Measurements from ENCODE around the gene TSHZ3. TPM values are rescaled to one million over a fixed set of nuclear protein-coding genes. Genes with fewer than 3 reads are reported as not detected.
A peak's percentile ranks its signal among the peaks of the same experiment; 100 is the strongest.

TSHZ3 gene
- total RNA-seq, 1 donor, result 7.6 TPM

DNA sequence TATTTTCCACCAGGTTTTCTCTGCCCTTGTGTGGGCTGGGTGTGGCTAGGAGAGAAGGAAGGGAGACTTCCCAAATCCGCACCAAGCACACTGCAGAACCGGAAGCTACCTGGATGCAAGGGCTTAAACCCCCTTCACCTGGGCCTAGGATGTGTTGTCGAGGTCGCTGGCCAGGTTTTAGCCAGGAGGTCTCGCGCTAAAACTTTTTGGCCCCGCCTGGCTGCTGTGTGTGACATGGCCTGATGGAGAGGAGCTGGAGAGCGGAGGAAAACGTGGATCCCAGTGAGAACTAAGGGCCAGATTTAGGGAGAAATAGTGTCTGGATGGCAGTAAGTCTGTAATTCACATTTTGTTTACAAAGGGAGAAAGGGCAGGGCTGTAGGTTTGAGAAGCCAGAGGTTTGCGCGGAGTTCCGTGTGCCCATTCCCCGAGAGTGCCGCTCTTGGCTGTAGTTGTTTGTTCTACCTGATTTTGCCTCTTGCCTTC is 3.1 kb upstream of the TSHZ3 start:
- no peak overlapping the region for H2AFZ ChIP-seq (ENCODE audit: low read length)
- H3K4me3 ChIP-seq (ENCODE audit: insufficient read depth, low read length), result no peak overlapping the region
- DNase-seq (ENCODE audit: insufficient read length, low spot score, missing footprints), result no peak
- peaks cover 20% of the 10 kb centered on the region for H3K4me1 ChIP-seq (ENCODE audit: insufficient read depth, low read length)
- H3K79me2 ChIP-seq (ENCODE audit: insufficient read depth, low read length), result peaks cover 35% of the 10 kb centered on the region
- H3K9me3 ChIP-seq (ENCODE audit: low read depth, low read length), result no peaks in the 10 kb centered on the region
- no peaks in the 10 kb centered on the region for H3K36me3 ChIP-seq (ENCODE audit: insufficient read depth, low read length)
- TF ChIP-seq, protein P1, sequence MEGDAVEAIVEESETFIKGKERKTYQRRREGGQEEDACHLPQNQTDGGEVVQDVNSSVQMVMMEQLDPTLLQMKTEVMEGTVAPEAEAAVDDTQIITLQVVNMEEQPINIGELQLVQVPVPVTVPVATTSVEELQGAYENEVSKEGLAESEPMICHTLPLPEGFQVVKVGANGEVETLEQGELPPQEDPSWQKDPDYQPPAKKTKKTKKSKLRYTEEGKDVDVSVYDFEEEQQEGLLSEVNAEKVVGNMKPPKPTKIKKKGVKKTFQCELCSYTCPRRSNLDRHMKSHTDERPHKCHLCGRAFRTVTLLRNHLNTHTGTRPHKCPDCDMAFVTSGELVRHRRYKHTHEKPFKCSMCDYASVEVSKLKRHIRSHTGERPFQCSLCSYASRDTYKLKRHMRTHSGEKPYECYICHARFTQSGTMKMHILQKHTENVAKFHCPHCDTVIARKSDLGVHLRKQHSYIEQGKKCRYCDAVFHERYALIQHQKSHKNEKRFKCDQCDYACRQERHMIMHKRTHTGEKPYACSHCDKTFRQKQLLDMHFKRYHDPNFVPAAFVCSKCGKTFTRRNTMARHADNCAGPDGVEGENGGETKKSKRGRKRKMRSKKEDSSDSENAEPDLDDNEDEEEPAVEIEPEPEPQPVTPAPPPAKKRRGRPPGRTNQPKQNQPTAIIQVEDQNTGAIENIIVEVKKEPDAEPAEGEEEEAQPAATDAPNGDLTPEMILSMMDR (IDR thresholded peaks at IDR 0.05; ENCODE audit: extremely low read depth, low read depth, low read length), result no peak
- H3K27me3 ChIP-seq (ENCODE audit: insufficient read depth, low read length), result no peaks in the 10 kb centered on the region
- H4K20me1 ChIP-seq (ENCODE audit: insufficient read depth, low read length), result peaks cover 27% of the 10 kb centered on the region
- no peak overlapping the region for H3K27ac ChIP-seq (ENCODE audit: low read depth, low read length)
- H3K4me2 ChIP-seq (ENCODE audit: insufficient read depth, low read length), result peak overlapping the region; percentile 88

- H3K36me3 ChIP-seq (ENCODE audit: insufficient read depth, low read length), result no peaks in the 10 kb centered on the region
- TF ChIP-seq, protein P1 (IDR thresholded peaks at IDR 0.05; ENCODE audit: extremely low read depth, low read depth, low read length), result no peak
- peak overlapping the region; percentile 85 for H3K4me3 ChIP-seq (ENCODE audit: insufficient read depth, low read length)
- H3K9me3 ChIP-seq (ENCODE audit: low read depth, low read length), result no peaks in the 10 kb centered on the region
- peaks cover 26% of the 10 kb centered on the region for H4K20me1 ChIP-seq (ENCODE audit: insufficient read depth, low read length)
- H3K4me2 ChIP-seq (ENCODE audit: insufficient read depth, low read length), result peak overlapping the region; percentile 88
- no peak for DNase-seq (ENCODE audit: insufficient read length, low spot score, missing footprints)
- peaks cover 39% of the 10 kb centered on the region for H3K79me2 ChIP-seq (ENCODE audit: insufficient read depth, low read length)
- no peaks in the 10 kb centered on the region for H3K27me3 ChIP-seq (ENCODE audit: insufficient read depth, low read length)
- peaks cover 23% of the 10 kb centered on the region for H3K4me1 ChIP-seq (ENCODE audit: insufficient read depth, low read length)
- H2AFZ ChIP-seq (ENCODE audit: low read length), result no peak overlapping the region
- H3K27ac ChIP-seq (ENCODE audit: low read depth, low read length), result no peak overlapping the region
Measured at GRCh38 chr19:31351855-31352195, 2.6 kb upstream of the TSHZ3 start.

- DNase-seq (ENCODE audit: insufficient read length, low spot score, missing footprints), result peak; percentile 95
Measured at GRCh38 chr19:31351056-31351854, 2.0 kb upstream of the TSHZ3 start.

GRCh38 chr19:31350693-31351055 is 1.4 kb upstream of the TSHZ3 start:
- TF ChIP-seq, protein P1 (IDR thresholded peaks at IDR 0.05; ENCODE audit: extremely low read depth, low read depth, low read length), result no peak
- Histone ChIP-seq H3K4me2 (ENCODE audit: insufficient read depth, low read length) (peak overlapping the region; percentile 88), H2AFZ (ENCODE audit: low read length) (peak overlapping the region; percentile 68), H3K36me3 (ENCODE audit: insufficient read depth, low read length) (peaks cover 3% of the 10 kb centered on the region), H3K27me3 (ENCODE audit: insufficient read depth, low read length) (no peaks in the 10 kb centered on the region), H3K4me3 (ENCODE audit: insufficient read depth, low read length) (peak overlapping the region; percentile 85), H4K20me1 (ENCODE audit: insufficient read depth, low read length) (peaks cover 31% of the 10 kb centered on the region), H3K4me1 (ENCODE audit: insufficient read depth, low read length) (peaks cover 17% of the 10 kb centered on the region), H3K9me3 (ENCODE audit: low read depth, low read length) (no peaks in the 10 kb centered on the region), H3K79me2 (ENCODE audit: insufficient read depth, low read length) (peaks cover 51% of the 10 kb centered on the region), H3K27ac (ENCODE audit: low read depth, low read length) (peak overlapping the region; percentile 71)
- DNase-seq (ENCODE audit: insufficient read length, low spot score, missing footprints), result peak; percentile 98

More at GRCh38 chr19:31351056-31351854, 2.0 kb upstream of the TSHZ3 start:
- Histone ChIP-seq H3K4me3 (ENCODE audit: insufficient read depth, low read length) (peak overlapping the region; percentile 85), H3K36me3 (ENCODE audit: insufficient read depth, low read length) (no peaks in the 10 kb centered on the region), H3K4me2 (ENCODE audit: insufficient read depth, low read length) (peak overlapping the region; percentile 88), H2AFZ (ENCODE audit: low read length) (peak overlapping the region; percentile 68), H3K27me3 (ENCODE audit: insufficient read depth, low read length) (no peaks in the 10 kb centered on the region), H3K27ac (ENCODE audit: low read depth, low read length) (peak overlapping the region; percentile 71), H3K9me3 (ENCODE audit: low read depth, low read length) (no peaks in the 10 kb centered on the region), H4K20me1 (ENCODE audit: insufficient read depth, low read length) (peaks cover 28% of the 10 kb centered on the region), H3K4me1 (ENCODE audit: insufficient read depth, low read length) (peaks cover 18% of the 10 kb centered on the region), H3K79me2 (ENCODE audit: insufficient read depth, low read length) (peaks cover 45% of the 10 kb centered on the region)
- TF ChIP-seq, protein P1 (IDR thresholded peaks at IDR 0.05; ENCODE audit: extremely low read depth, low read depth, low read length), result no peak

Data from osteoblast (primary cell).